HEK293 (cell line): ENCODE data around the gene PDE11A.

Experiments used
- CTCF ChIA-PET: fragments of 350-600 bp; formaldehyde crosslinking; extraction: SDS; loops from one replicate; lab custom pipeline; 2021; ENCODE audit warnings: antibody characterized with exemption; lab: Yijun Ruan, JAX
- POLR2A ChIA-PET: fragments of 300-600 bp; formaldehyde crosslinking; extraction: SDS; loops from one replicate; lab custom pipeline; 2020; ENCODE audit warnings: antibody characterized with exemption, inconsistent platforms; lab: Yijun Ruan, JAX
- H3K27ac ChIP-seq: fragments of 200-500 bp; sonication (Bioruptor generic); 2 replicates; pipeline ENCODE4 v1.5.1; 2014; ENCODE audit warnings: low read depth, low read length, control low read depth, inconsistent platforms; ENCODE audit errors: extremely low read depth
- H3K36me3 ChIP-seq, 2 experiments: fragments of 200-500 bp in 1 of 2; sonication (Bioruptor generic) in 1 of 2; 1 replicate in 1 of 2; 2 replicates in 1 of 2; pipeline ENCODE4 v1.5.1; 2014 to 2017; ENCODE audit warnings: inconsistent platforms in 2 of 2, low read length in 2 of 2; ENCODE audit not compliant: control insufficient read depth in 2 of 2, insufficient read depth in 1 of 2
- H3K4me1 ChIP-seq: fragments of 200-500 bp; sonication (Bioruptor generic); 2 replicates; pipeline ENCODE4 v1.5.1; 2014; ENCODE audit warnings: mild to moderate bottlenecking, low read length, inconsistent platforms; ENCODE audit not compliant: control insufficient read depth, insufficient read depth
- H3K4me3 ChIP-seq: 2 replicates; pipeline ENCODE4 v1.5.1; 2011; ENCODE audit warnings: low read depth, mild to moderate bottlenecking, control low read depth, low read length, moderate library complexity
- H3K9me3 ChIP-seq: fragments of 200-500 bp; sonication (Bioruptor generic); 2 replicates; pipeline ENCODE4 v1.5.1; 2014; ENCODE audit warnings: low read depth, low read length, inconsistent platforms; ENCODE audit not compliant: control insufficient read depth, insufficient read depth
- HOXA7 ChIP-seq: sonication (generic); formaldehyde crosslinking; IDR thresholded peaks from 2 replicates; pipeline ENCODE4 v1.8.1; 2022; ENCODE audit warnings: missing genetic modification reagents, borderline replicate concordance
- KLF10 ChIP-seq: fragments of 450-650 bp; IDR thresholded peaks from 2 replicates; pipeline ENCODE4 v1.5.1; 2018; ENCODE audit warnings: missing biosample characterization, mild to moderate bottlenecking, missing genetic modification characterization
- KLF8 ChIP-seq: fragments of 450-650 bp; formaldehyde crosslinking; IDR thresholded peaks from 2 replicates; pipeline ENCODE4 v1.5.1; 2016; ENCODE audit warnings: missing biosample characterization, missing genetic modification characterization
- REPIN1 ChIP-seq: fragments of 450-650 bp; formaldehyde crosslinking; IDR thresholded peaks from 2 replicates; pipeline ENCODE4 v1.5.1; 2017; ENCODE audit warnings: missing biosample characterization, missing genetic modification characterization, low read depth
- SALL2 ChIP-seq: fragments of 450-650 bp; formaldehyde crosslinking; IDR thresholded peaks from 2 replicates; pipeline ENCODE4 v1.5.0; 2017; ENCODE audit warnings: missing biosample characterization, mild to moderate bottlenecking, missing genetic modification characterization, borderline replicate concordance
- SP3 ChIP-seq: fragments of 450-650 bp; formaldehyde crosslinking; IDR thresholded peaks from 2 replicates; pipeline ENCODE4 v1.5.1; 2016; ENCODE audit warnings: missing biosample characterization, missing genetic modification characterization
- SP7 ChIP-seq: fragments of 450-650 bp; formaldehyde crosslinking; IDR thresholded peaks from 2 replicates; pipeline ENCODE4 v1.5.1; 2016; ENCODE audit warnings: missing biosample characterization, missing genetic modification characterization
- TCF7L2 ChIP-seq: IDR thresholded peaks from 2 replicates; pipeline ENCODE4 v1.6.1; 2011; ENCODE audit warnings: low read depth, mild to moderate bottlenecking, inconsistent platforms, low read length, moderate library complexity, borderline replicate concordance
- TRIM28 ChIP-seq: IDR thresholded peaks from 2 replicates; pipeline ENCODE4 v1.6.1; 2011; ENCODE audit warnings: low read length, control low read depth, borderline replicate concordance
- WT1 ChIP-seq: fragments of 450-650 bp; formaldehyde crosslinking; IDR thresholded peaks from 2 replicates; pipeline ENCODE4 v1.5.1; 2016; ENCODE audit warnings: missing biosample characterization, missing genetic modification characterization
- ZBTB20 ChIP-seq: fragments of 450-650 bp; formaldehyde crosslinking; IDR thresholded peaks from 2 replicates; pipeline ENCODE4 v1.5.1; 2016; ENCODE audit warnings: missing biosample characterization, missing genetic modification characterization
- ZBTB6 ChIP-seq: fragments of 450-650 bp; formaldehyde crosslinking; IDR thresholded peaks from 2 replicates; pipeline ENCODE4 v1.5.1; 2017; ENCODE audit warnings: missing biosample characterization, missing genetic modification characterization
- ZNF155 ChIP-seq: fragments of 450-650 bp; formaldehyde crosslinking; IDR thresholded peaks from 2 replicates; pipeline ENCODE4 v1.5.1; 2016; ENCODE audit warnings: missing biosample characterization, missing genetic modification characterization
- ZNF175 ChIP-seq: fragments of 450-650 bp; formaldehyde crosslinking; IDR thresholded peaks from 2 replicates; pipeline ENCODE4 v1.5.1; 2016; ENCODE audit warnings: missing biosample characterization, missing genetic modification characterization
- ZNF184 ChIP-seq: fragments of 450-650 bp; IDR thresholded peaks from 2 replicates; pipeline ENCODE4 v1.5.1; 2018; ENCODE audit warnings: missing biosample characterization, mild to moderate bottlenecking, missing genetic modification characterization
- ZNF202 ChIP-seq: fragments of 450-650 bp; formaldehyde crosslinking; IDR thresholded peaks from 2 replicates; pipeline ENCODE4 v1.5.1; 2016; ENCODE audit warnings: missing biosample characterization, missing genetic modification characterization, borderline replicate concordance
- ZNF350 ChIP-seq: fragments of 450-650 bp; formaldehyde crosslinking; IDR thresholded peaks from 2 replicates; pipeline ENCODE4 v1.5.0; 2017; ENCODE audit warnings: missing biosample characterization, mild to moderate bottlenecking, missing genetic modification characterization
- ZNF423 ChIP-seq: fragments of 450-650 bp; formaldehyde crosslinking; IDR thresholded peaks from 2 replicates; pipeline ENCODE4 v1.5.1; 2016; ENCODE audit warnings: missing biosample characterization, missing genetic modification characterization
- ZNF426 ChIP-seq: fragments of 450-650 bp; formaldehyde crosslinking; IDR thresholded peaks from 2 replicates; pipeline ENCODE4 v1.5.1; 2017; ENCODE audit warnings: missing biosample characterization, missing genetic modification characterization, mild to moderate bottlenecking, inconsistent platforms, moderate library complexity
- ZNF549 ChIP-seq: fragments of 450-650 bp; IDR thresholded peaks from 2 replicates; pipeline ENCODE4 v1.5.1; 2018; ENCODE audit warnings: missing biosample characterization, missing genetic modification characterization, mild to moderate bottlenecking, inconsistent platforms, moderate library complexity
- ZNF624 ChIP-seq: fragments of 450-650 bp; formaldehyde crosslinking; IDR thresholded peaks from 2 replicates; pipeline ENCODE4 v1.5.1; 2017; ENCODE audit warnings: missing biosample characterization, missing genetic modification characterization
- ZNF626 ChIP-seq: fragments of 450-650 bp; sonication (Bioruptor Pico); formaldehyde crosslinking; IDR thresholded peaks from 2 replicates; pipeline ENCODE4 v1.5.1; 2018; ENCODE audit warnings: missing biosample characterization, missing genetic modification characterization, inconsistent platforms
- ZNF658 ChIP-seq: fragments of 450-650 bp; formaldehyde crosslinking; IDR thresholded peaks from 2 replicates; pipeline ENCODE4; 2016; ENCODE audit warnings: missing biosample characterization, missing genetic modification characterization
- ZNF677 ChIP-seq: fragments of 450-650 bp; IDR thresholded peaks from 2 replicates; pipeline ENCODE4 v1.5.0; 2018; ENCODE audit warnings: missing biosample characterization, mild to moderate bottlenecking, missing genetic modification characterization, moderate library complexity
- ZNF692 ChIP-seq: fragments of 450-650 bp; formaldehyde crosslinking; IDR thresholded peaks from 2 replicates; pipeline ENCODE4 v1.5.1; 2016; ENCODE audit warnings: missing biosample characterization, missing genetic modification characterization
- ZNF76 ChIP-seq: fragments of 450-650 bp; formaldehyde crosslinking; IDR thresholded peaks from 2 replicates; pipeline ENCODE4; 2016; ENCODE audit warnings: low read depth, missing biosample characterization, missing genetic modification characterization, borderline replicate concordance
- ZNF768 ChIP-seq: fragments of 450-650 bp; formaldehyde crosslinking; IDR thresholded peaks from 2 replicates; pipeline ENCODE4 v1.5.1; 2018; ENCODE audit warnings: missing biosample characterization, mild to moderate bottlenecking, missing genetic modification characterization
- ZNF837 ChIP-seq: fragments of 450-650 bp; formaldehyde crosslinking; IDR thresholded peaks from 2 replicates; pipeline ENCODE4 v1.5.1; 2016; ENCODE audit warnings: missing biosample characterization, missing genetic modification characterization
- TF ChIP-seq, protein P1 (sequence below): fragments of 450-650 bp; formaldehyde crosslinking; IDR thresholded peaks from 2 replicates; pipeline ENCODE4 v1.5.1; 2016; ENCODE audit warnings: missing biosample characterization, missing genetic modification characterization

PDE11A gene

GRCh38 chr2:178119179-178119922 is 46.8 kb upstream of the PDE11A start:
- ChIA-PET POLR2A (interaction anchor here (1.5 kb wide), 1 partner anchor 9 kb away, joined by 3 read pairs; no protein-coding TSS in a partner anchor), CTCF (interaction anchor here (0.6 to 5.0 kb wide), 10 partner anchors 8 to 849 kb away, joined by 3 to 28 read pairs (median 6); no protein-coding TSS in a partner anchor)
- Histone ChIP-seq H3K36me3 (peaks cover 15 to 60% of the 10 kb centered on the region in 2 experiments), H3K27ac (no peak overlapping the region), H3K4me1 (no peaks in the 10 kb centered on the region), H3K4me3 (no peak overlapping the region), H3K9me3 (no peaks in the 10 kb centered on the region)
- TF ChIP-seq ZNF549 (no peak), ZNF155 (no peak), TRIM28 (no peak), ZNF76 (tag by site-specific recombination) (no peak), ZNF423 (tag by site-specific recombination) (no peak), SP3 (no peak), TCF7L2 (no peak), ZNF184 (tag by site-specific recombination) (no peak), SP7 (tag by site-specific recombination) (no peak), ZNF768 (no peak), HOXA7 (no peak)

GRCh38 chr2:178117725-178118124 is 45.1 kb upstream of the PDE11A start:
- POLR2A ChIA-PET: no interaction called here
- peaks cover 4 to 45% of the 10 kb centered on the region in 2 experiments; a peak in 2 of 3 replicates for H3K36me3 ChIP-seq
- H3K9me3 ChIP-seq: no peaks in the 10 kb centered on the region
- no peaks in the 10 kb centered on the region for H3K4me1 ChIP-seq
- H3K4me3 ChIP-seq: no peak overlapping the region
- H3K27ac ChIP-seq: no peak overlapping the region
- CTCF ChIA-PET: interaction anchor here (5.0 kb wide), 1 partner anchor 15 kb away, joined by 28 read pairs; no protein-coding TSS in a partner anchor
- TF ChIP-seq SP3 (no peak), REPIN1 (no peak), ZNF658 (tag by site-specific recombination) (no peak), ZNF155 (no peak), ZNF626 (no peak), ZNF677 (tag by site-specific recombination) (no peak), SALL2 (no peak), WT1 (tag by site-specific recombination) (no peak), ZNF202 (tag by site-specific recombination) (no peak), ZNF624 (no peak), ZNF426 (tag by site-specific recombination) (no peak), ZNF350 (no peak), KLF10 (tag by site-specific recombination) (no peak), KLF8 (no peak), ZNF837 (tag by site-specific recombination) (no peak), ZNF175 (tag by site-specific recombination) (no peak), ZBTB6 (tag by site-specific recombination) (no peak), ZNF692 (tag by site-specific recombination) (no peak), ZBTB20 (tag by site-specific recombination) (no peak)
- TF ChIP-seq, protein P1, sequence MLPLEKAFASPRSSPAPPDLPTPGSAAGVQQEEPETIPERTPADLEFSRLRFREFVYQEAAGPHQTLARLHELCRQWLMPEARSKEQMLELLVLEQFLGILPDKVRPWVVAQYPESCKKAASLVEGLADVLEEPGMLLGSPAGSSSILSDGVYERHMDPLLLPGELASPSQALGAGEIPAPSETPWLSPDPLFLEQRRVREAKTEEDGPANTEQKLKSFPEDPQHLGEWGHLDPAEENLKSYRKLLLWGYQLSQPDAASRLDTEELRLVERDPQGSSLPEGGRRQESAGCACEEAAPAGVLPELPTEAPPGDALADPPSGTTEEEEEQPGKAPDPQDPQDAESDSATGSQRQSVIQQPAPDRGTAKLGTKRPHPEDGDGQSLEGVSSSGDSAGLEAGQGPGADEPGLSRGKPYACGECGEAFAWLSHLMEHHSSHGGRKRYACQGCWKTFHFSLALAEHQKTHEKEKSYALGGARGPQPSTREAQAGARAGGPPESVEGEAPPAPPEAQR (tag by site-specific recombination): no peak
